HFFc6 (cell line): ENCODE results near the gene RGS8. TPM values are rescaled to one million over a fixed set of nuclear protein-coding genes. Genes with fewer than 3 reads are reported as not detected.
A peak's percentile ranks its signal among the peaks of the same experiment; 100 is the strongest.
"Not testable (repeated sequence)": the region's sequence is repeated elsewhere in the genome, so short reads cannot be mapped to it uniquely, and the experiment has no call there.

ENCODE experiments used
- DNase-seq: peaks from one replicate; pipeline ENCODE4 v3.0.0-alpha.2; 2018
- H3K27ac Mint-ChIP-seq: 2 replicates; pipeline ENCODE4 v1.8.0; 2020; ENCODE audit warnings: mild to moderate bottlenecking, mixed read lengths
- H3K27me3 Mint-ChIP-seq: 2 replicates; pipeline ENCODE4 v1.8.0; 2021; ENCODE audit warnings: mild to moderate bottlenecking, moderate library complexity, mixed read lengths; ENCODE audit not compliant: insufficient read depth
- H3K36me3 Mint-ChIP-seq: 2 replicates; pipeline ENCODE4 v1.8.0; 2021; ENCODE audit warnings: low read depth, mixed read lengths
- H3K4me1 Mint-ChIP-seq: 2 replicates; pipeline ENCODE4 v1.8.0; 2020; ENCODE audit warnings: low read depth, mixed read lengths
- H3K4me3 Mint-ChIP-seq: 2 replicates; pipeline ENCODE4 v1.8.0; 2020; ENCODE audit warnings: mild to moderate bottlenecking, moderate library complexity, mixed read lengths
- H3K9me3 Mint-ChIP-seq: 2 replicates; pipeline ENCODE4 v1.8.0; 2020; ENCODE audit warnings: mild to moderate bottlenecking, mixed read lengths
- total RNA-seq, 6 experiments: library from RNA; stranded (reverse); fragmentation: NEBNext Ultra II Directional; extraction: Animal tissue kit (Norgen Biotek cat#: 25700); gene quantifications; 2 replicates in 1 of 6; 3 replicates in 5 of 6; pipeline ENCODE4 v1.2.3, GENCODE V29; 2021
- TF ChIP-seq, protein P1 (sequence below): fragments of 200-600 bp; sonication (generic); IDR thresholded peaks from 2 replicates; pipeline ENCODE4 v1.5.0; 2021; ENCODE audit warnings: antibody characterized with exemption, mild to moderate bottlenecking

The RGS8 gene
- total RNA-seq, 6 experiments from 2014 or later: not detected

DNA sequence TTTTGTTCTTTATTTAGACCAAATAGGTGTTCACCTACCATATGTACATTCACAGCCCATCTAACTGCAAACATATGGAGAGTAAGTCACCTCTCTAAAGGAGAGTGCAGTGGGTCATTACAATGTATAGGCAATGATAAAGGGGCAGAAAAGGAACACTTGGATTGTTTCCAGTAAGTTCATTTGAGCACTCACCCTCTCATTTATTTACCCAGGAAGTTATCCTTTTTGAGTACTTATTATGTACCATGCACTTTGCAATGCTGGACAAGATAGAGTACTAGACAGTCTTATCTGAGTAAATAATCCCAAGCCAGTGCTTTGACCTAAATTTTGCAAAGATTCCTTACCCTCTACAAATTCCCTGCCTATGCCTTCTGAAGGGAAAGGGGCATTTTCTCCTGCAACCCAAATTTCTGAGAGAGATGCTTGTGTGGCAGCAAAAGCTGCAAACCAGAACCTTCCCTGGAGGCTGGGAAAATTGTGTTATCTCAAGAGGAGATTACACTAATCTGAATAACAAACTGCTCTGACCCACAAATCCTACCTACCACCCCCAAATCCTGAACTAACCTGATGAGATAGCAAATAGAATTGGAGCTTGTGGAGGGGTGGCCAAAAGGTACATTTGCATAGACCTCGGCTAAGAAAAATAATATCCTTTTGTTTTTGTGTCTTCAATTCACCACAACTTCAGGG, 18.6 kb upstream of the RGS8 start:
- TF ChIP-seq, protein P1, sequence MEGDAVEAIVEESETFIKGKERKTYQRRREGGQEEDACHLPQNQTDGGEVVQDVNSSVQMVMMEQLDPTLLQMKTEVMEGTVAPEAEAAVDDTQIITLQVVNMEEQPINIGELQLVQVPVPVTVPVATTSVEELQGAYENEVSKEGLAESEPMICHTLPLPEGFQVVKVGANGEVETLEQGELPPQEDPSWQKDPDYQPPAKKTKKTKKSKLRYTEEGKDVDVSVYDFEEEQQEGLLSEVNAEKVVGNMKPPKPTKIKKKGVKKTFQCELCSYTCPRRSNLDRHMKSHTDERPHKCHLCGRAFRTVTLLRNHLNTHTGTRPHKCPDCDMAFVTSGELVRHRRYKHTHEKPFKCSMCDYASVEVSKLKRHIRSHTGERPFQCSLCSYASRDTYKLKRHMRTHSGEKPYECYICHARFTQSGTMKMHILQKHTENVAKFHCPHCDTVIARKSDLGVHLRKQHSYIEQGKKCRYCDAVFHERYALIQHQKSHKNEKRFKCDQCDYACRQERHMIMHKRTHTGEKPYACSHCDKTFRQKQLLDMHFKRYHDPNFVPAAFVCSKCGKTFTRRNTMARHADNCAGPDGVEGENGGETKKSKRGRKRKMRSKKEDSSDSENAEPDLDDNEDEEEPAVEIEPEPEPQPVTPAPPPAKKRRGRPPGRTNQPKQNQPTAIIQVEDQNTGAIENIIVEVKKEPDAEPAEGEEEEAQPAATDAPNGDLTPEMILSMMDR: no peak
- H3K27ac Mint-ChIP-seq: no peak overlapping the region
- no peak for DNase-seq
- H3K4me1 Mint-ChIP-seq: no peaks in the 10 kb centered on the region
- no peak overlapping the region for H3K4me3 Mint-ChIP-seq
- no peaks in the 10 kb centered on the region for H3K9me3 Mint-ChIP-seq
- no peaks in the 10 kb centered on the region for H3K36me3 Mint-ChIP-seq
- peaks cover 15% of the 10 kb centered on the region; the same call in 1 of the 2 replicates for H3K27me3 Mint-ChIP-seq

- peaks cover 15% of the 10 kb centered on the region; the same call in 1 of the 2 replicates for H3K27me3 Mint-ChIP-seq
These were observed 15.9 kb upstream of the RGS8 start for GRCh38 chr1:182700351-182700709.

GRCh38 chr1:182699393-182700350, 15.3 kb upstream of the RGS8 start:
- Mint-ChIP-seq H3K4me1 (no peaks in the 10 kb centered on the region), H3K9me3 (no peaks in the 10 kb centered on the region), H3K4me3 (peak overlapping the region; percentile 60; the same call in 1 of the 2 replicates), H3K27ac (no peak overlapping the region), H3K36me3 (no peaks in the 10 kb centered on the region), H3K27me3 (peaks cover 15% of the 10 kb centered on the region; the same call in 1 of the 2 replicates)
- DNase-seq: no peak
- TF ChIP-seq, protein P1: no peak

More at GRCh38 chr1:182700351-182700709, 15.9 kb upstream of the RGS8 start:
- no peak for DNase-seq
- Mint-ChIP-seq H3K27ac (no peak overlapping the region), H3K9me3 (no peaks in the 10 kb centered on the region), H3K36me3 (no peaks in the 10 kb centered on the region), H3K4me1 (no peaks in the 10 kb centered on the region), H3K4me3 (peak overlapping the region; percentile 60; the same call in 1 of the 2 replicates)
- TF ChIP-seq, protein P1: no peak

- no peak for DNase-seq
These were observed 14.6 kb upstream of the RGS8 start for GRCh38 chr1:182698971-182699370.

GRCh38 chr1:182693139-182693538, 8.8 kb upstream of the RGS8 start:
- H3K27ac Mint-ChIP-seq, H3K4me3 Mint-ChIP-seq, H3K9me3 Mint-ChIP-seq, H3K4me1 Mint-ChIP-seq, DNase-seq, H3K27me3 Mint-ChIP-seq, H3K36me3 Mint-ChIP-seq: not testable (repeated sequence)

More at GRCh38 chr1:182698971-182699370, 14.6 kb upstream of the RGS8 start:
- Mint-ChIP-seq H3K4me3 (no peak overlapping the region), H3K4me1 (no peaks in the 10 kb centered on the region), H3K36me3 (no peaks in the 10 kb centered on the region), H3K27me3 (peaks cover 15% of the 10 kb centered on the region; the same call in 1 of the 2 replicates), H3K27ac (no peak overlapping the region), H3K9me3 (no peaks in the 10 kb centered on the region)
- TF ChIP-seq, protein P1: no peak
